Smooth muscle cell (in vitro differentiated cells): ENCODE measurements around the gene NAALADL2. TPM values are rescaled to one million over a fixed set of nuclear protein-coding genes. Genes with fewer than 3 reads are reported as not detected.

Experiments used
- DNase-seq: peaks from one replicate; lab custom pipeline; 2025; ENCODE audit not compliant: unreplicated experiment; lab: John Stamatoyannopoulos, UW
- H2AFZ ChIP-seq: fragments of 200-600 bp; sonication (generic); 2 replicates; pipeline ENCODE4 v1.6.0; 2016; ENCODE audit warnings: antibody characterized with exemption, low read depth, mild to moderate bottlenecking
- H3F3A ChIP-seq: fragments of 200-600 bp; sonication (generic); 2 replicates; pipeline ENCODE4 v1.6.0; 2017; ENCODE audit warnings: antibody characterized with exemption, low read depth
- H3K27ac ChIP-seq: fragments of 200-600 bp; sonication (generic); 2 replicates; pipeline ENCODE4 v1.5.1; 2016; ENCODE audit warnings: low read depth, mild to moderate bottlenecking
- H3K27me3 ChIP-seq: fragments of 200-600 bp; sonication (generic); 2 replicates; pipeline ENCODE4 v1.6.1; 2016; ENCODE audit warnings: low read depth, mild to moderate bottlenecking
- H3K36me3 ChIP-seq: fragments of 200-600 bp; sonication (generic); 2 replicates; pipeline ENCODE4 v1.5.1; 2016; ENCODE audit warnings: low read depth
- H3K4me1 ChIP-seq: fragments of 200-600 bp; sonication (generic); 2 replicates; pipeline ENCODE4 v1.5.1; 2016; ENCODE audit warnings: low read depth
- H3K4me2 ChIP-seq: fragments of 200-600 bp; sonication (generic); 2 replicates; pipeline ENCODE4 v1.6.0; 2016; ENCODE audit warnings: mild to moderate bottlenecking
- H3K4me3 ChIP-seq: fragments of 200-600 bp; sonication (generic); 2 replicates; pipeline ENCODE4 v1.5.1; 2016; ENCODE audit warnings: mild to moderate bottlenecking
- H3K79me2 ChIP-seq: fragments of 200-600 bp; sonication (generic); 2 replicates; pipeline ENCODE4 v1.6.0; 2016; ENCODE audit warnings: low read depth, mild to moderate bottlenecking
- H3K9ac ChIP-seq: fragments of 200-600 bp; sonication (generic); 2 replicates; pipeline ENCODE4 v1.6.0; 2016; ENCODE audit warnings: low read depth
- H3K9me3 ChIP-seq: fragments of 200-600 bp; sonication (generic); replicated peaks from 2 replicates; pipeline ENCODE4 v1.5.1; 2016; ENCODE audit warnings: low read depth
- H4K20me1 ChIP-seq: fragments of 200-600 bp; sonication (generic); 2 replicates; pipeline ENCODE4 v1.6.0; 2016; ENCODE audit warnings: low read depth
- CTCF ChIP-seq: fragments of 200-600 bp; sonication (generic); IDR thresholded peaks from 2 replicates; pipeline ENCODE4 v1.5.1; 2017; ENCODE audit warnings: borderline replicate concordance, mild to moderate bottlenecking, antibody characterized with exemption; ENCODE audit not compliant: insufficient read depth, poor library complexity, severe bottlenecking
- WGBS: methylation state at CpG from one replicate; pipeline ENCODE4 v1.1.7; 2016; ENCODE audit warnings: low lambda C conversion rate; 5-methylcytosine and 5-hydroxymethylcytosine counted together
- polyA plus RNA-seq: library from polyadenylated mRNA; unstranded; fragments of >200 nt; fragmentation: Nextera tagmentation; extraction: Ambion mirVana; gene quantifications from 2 replicates; pipeline ENCODE4 v1.2.1, GENCODE V29; 2016
- total RNA-seq: library from RNA; depleted of rRNA; stranded (reverse); fragments of >200 nt; gene quantifications from 2 replicates; pipeline ENCODE4 v1.2.3, GENCODE V29; 2014

The NAALADL2 gene
- total and polyA plus RNA-seq, 2 experiments from 2014 or later, result 2.5 to 13.8 TPM

GRCh38 chr3:175105066-175105465, 245.9 kb downstream of the NAALADL2 start:
- Histone ChIP-seq H3K79me2 (no peaks in the 10 kb centered on the region), H3K36me3 (no peaks in the 10 kb centered on the region), H3K4me2 (no peak overlapping the region), H3K9me3 (no peaks in the 10 kb centered on the region), H3K4me1 (no peaks in the 10 kb centered on the region), H3F3A (no peaks in the 10 kb centered on the region), H3K27ac (no peak overlapping the region), H4K20me1 (no peaks in the 10 kb centered on the region), H3K27me3 (no peaks in the 10 kb centered on the region), H3K4me3 (no peak overlapping the region), H2AFZ (no peak overlapping the region), H3K9ac (no peak overlapping the region)
- DNase-seq, result no peak
- no peak for TF ChIP-seq CTCF

GRCh38 chr3:175107231-175107630, 248.1 kb downstream of the NAALADL2 start:
- Histone ChIP-seq H3K4me2 (no peak overlapping the region), H3K27ac (no peak overlapping the region), H3K27me3 (no peaks in the 10 kb centered on the region), H3K4me1 (no peaks in the 10 kb centered on the region), H4K20me1 (no peaks in the 10 kb centered on the region), H3F3A (no peaks in the 10 kb centered on the region), H3K9ac (no peak overlapping the region), H3K36me3 (no peaks in the 10 kb centered on the region), H3K79me2 (no peaks in the 10 kb centered on the region), H2AFZ (no peak overlapping the region), H3K9me3 (no peaks in the 10 kb centered on the region), H3K4me3 (no peak overlapping the region)
- TF ChIP-seq CTCF, result no peak
- no peak for DNase-seq
- 74% methylated on average over 2 of the region's 2 CpGs for WGBS

GRCh38 chr3:175107995-175108394, 248.9 kb downstream of the NAALADL2 start:
- no peak overlapping the region for H3K4me3 ChIP-seq
- no peaks in the 10 kb centered on the region for H3K79me2 ChIP-seq
- H2AFZ ChIP-seq, result no peak overlapping the region
- no peaks in the 10 kb centered on the region for H3K36me3 ChIP-seq
- no peak overlapping the region for H3K27ac ChIP-seq
- H4K20me1 ChIP-seq, result no peaks in the 10 kb centered on the region
- H3K9ac ChIP-seq, result no peak overlapping the region
- no peak for TF ChIP-seq CTCF
- H3K27me3 ChIP-seq, result no peaks in the 10 kb centered on the region
- H3K4me2 ChIP-seq, result no peak overlapping the region
- H3K4me1 ChIP-seq, result no peaks in the 10 kb centered on the region
- DNase-seq, result no peak
- H3F3A ChIP-seq, result no peaks in the 10 kb centered on the region
- no peaks in the 10 kb centered on the region for H3K9me3 ChIP-seq

GRCh38 chr3:175108613-175109151, 249.5 kb downstream of the NAALADL2 start:
- Histone ChIP-seq H3K9me3 (no peaks in the 10 kb centered on the region), H3K4me3 (no peak overlapping the region), H3K27ac (no peak overlapping the region), H3K79me2 (no peaks in the 10 kb centered on the region), H3K4me1 (no peaks in the 10 kb centered on the region), H2AFZ (no peak overlapping the region), H3K4me2 (no peak overlapping the region), H3K27me3 (no peaks in the 10 kb centered on the region), H3K9ac (no peak overlapping the region), H4K20me1 (no peaks in the 10 kb centered on the region), H3F3A (no peaks in the 10 kb centered on the region), H3K36me3 (no peaks in the 10 kb centered on the region)
- DNase-seq, result no peak
- WGBS, result 67% methylated on average over 2 of the region's 2 CpGs
- no peak for TF ChIP-seq CTCF
